Nephron (organoid): Measurements from ENCODE around the gene EZR.
A peak's percentile ranks its signal among the peaks of the same experiment; 100 is the strongest.

ENCODE experiments used
- H3K27ac Mint-ChIP-seq, 3 experiments: 2 replicates each; pipeline ENCODE4 v1.8.0; 2020; ENCODE audit warnings: mixed read lengths in 3 of 3, mild to moderate bottlenecking in 2 of 3, moderate library complexity in 1 of 3
- H3K27me3 Mint-ChIP-seq: 2 replicates; pipeline ENCODE4 v1.8.0; 2021; ENCODE audit warnings: low read depth, mild to moderate bottlenecking, moderate library complexity, mixed read lengths
- H3K36me3 Mint-ChIP-seq: 2 replicates; pipeline ENCODE4 v1.8.0; 2020; ENCODE audit warnings: low read depth, mixed read lengths
- H3K4me1 Mint-ChIP-seq: 2 replicates; pipeline ENCODE4 v1.8.0; 2020; ENCODE audit warnings: mixed read lengths
- H3K4me3 Mint-ChIP-seq, 3 experiments: 2 replicates each; pipeline ENCODE4 v1.8.0; 2020; ENCODE audit warnings: mild to moderate bottlenecking in 3 of 3, mixed read lengths in 3 of 3, moderate library complexity in 2 of 3
- H3K9me3 Mint-ChIP-seq: 2 replicates; pipeline ENCODE4 v1.8.0; 2020; ENCODE audit warnings: mixed read lengths
- TF ChIP-seq, protein P1 (sequence below), 3 experiments: fragments of 200-600 bp; sonication (generic); IDR thresholded peaks; one replicate each; pipeline ENCODE4 v1.5.0; 2021; ENCODE audit warnings: antibody characterized with exemption in 3 of 3; ENCODE audit not compliant: unreplicated experiment in 3 of 3

Gene EZR

GRCh38 chr6:158730541-158730907 is 88.6 kb downstream of the EZR start:
- TF ChIP-seq, protein P1, sequence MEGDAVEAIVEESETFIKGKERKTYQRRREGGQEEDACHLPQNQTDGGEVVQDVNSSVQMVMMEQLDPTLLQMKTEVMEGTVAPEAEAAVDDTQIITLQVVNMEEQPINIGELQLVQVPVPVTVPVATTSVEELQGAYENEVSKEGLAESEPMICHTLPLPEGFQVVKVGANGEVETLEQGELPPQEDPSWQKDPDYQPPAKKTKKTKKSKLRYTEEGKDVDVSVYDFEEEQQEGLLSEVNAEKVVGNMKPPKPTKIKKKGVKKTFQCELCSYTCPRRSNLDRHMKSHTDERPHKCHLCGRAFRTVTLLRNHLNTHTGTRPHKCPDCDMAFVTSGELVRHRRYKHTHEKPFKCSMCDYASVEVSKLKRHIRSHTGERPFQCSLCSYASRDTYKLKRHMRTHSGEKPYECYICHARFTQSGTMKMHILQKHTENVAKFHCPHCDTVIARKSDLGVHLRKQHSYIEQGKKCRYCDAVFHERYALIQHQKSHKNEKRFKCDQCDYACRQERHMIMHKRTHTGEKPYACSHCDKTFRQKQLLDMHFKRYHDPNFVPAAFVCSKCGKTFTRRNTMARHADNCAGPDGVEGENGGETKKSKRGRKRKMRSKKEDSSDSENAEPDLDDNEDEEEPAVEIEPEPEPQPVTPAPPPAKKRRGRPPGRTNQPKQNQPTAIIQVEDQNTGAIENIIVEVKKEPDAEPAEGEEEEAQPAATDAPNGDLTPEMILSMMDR (IDR thresholded peaks at IDR 0.05; ENCODE audit: unreplicated experiment in 3 of 3), result no peak
- no peaks in the 10 kb centered on the region for H3K4me1 Mint-ChIP-seq
- H3K27me3 Mint-ChIP-seq, result peaks cover under 1% of the 10 kb centered on the region
- peak overlapping the region in 1 of 3 experiments; percentile 58 for H3K4me3 Mint-ChIP-seq
- no peaks in the 10 kb centered on the region for H3K9me3 Mint-ChIP-seq
- peaks cover 20% of the 10 kb centered on the region for H3K36me3 Mint-ChIP-seq
- peak overlapping the region in 2 of 3 experiments; percentile 33 to 74 for H3K27ac Mint-ChIP-seq

DNA sequence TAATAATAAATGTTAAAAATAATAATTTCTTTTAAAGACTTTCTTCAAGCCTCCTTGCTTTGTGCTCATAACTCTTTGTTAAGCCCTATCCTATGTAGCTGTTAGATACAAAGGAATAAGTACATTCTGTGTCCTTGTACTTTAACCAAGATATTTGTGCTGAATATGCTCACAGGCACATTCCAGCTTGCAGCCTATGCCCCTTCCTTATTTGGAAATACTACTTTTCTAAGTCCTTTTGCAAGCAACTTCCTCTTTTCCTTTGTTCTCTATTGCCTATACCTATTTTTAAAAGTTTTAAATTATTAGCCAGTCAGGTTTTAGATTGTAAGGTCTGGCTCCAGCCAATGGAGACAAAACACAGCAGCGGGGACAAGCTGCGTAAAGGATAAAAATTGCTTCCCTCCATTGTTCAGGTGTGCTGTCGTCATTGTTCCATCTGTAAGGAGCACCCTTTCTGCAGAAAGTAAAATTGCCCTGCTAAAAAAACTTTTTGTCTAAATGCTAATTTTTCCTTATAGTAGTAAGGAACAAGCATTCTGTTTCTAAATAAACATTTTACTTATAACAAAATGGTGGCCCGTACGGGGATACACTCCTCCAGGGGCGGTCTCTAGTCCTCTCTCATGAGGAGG is 89.1 kb downstream of the EZR start:
- TF ChIP-seq, protein P1 (IDR thresholded peaks at IDR 0.05; ENCODE audit: unreplicated experiment in 3 of 3), result no peak
- Mint-ChIP-seq H3K4me3 (peak overlapping the region in 1 of 3 experiments; percentile 58), H3K4me1 (no peaks in the 10 kb centered on the region), H3K27me3 (peaks cover 5% of the 10 kb centered on the region), H3K27ac (peak overlapping the region in 2 of 3 experiments; percentile 33 to 74), H3K36me3 (peaks cover 20% of the 10 kb centered on the region), H3K9me3 (no peaks in the 10 kb centered on the region)

- Mint-ChIP-seq H3K36me3 (peaks cover 14% of the 10 kb centered on the region), H3K9me3 (no peaks in the 10 kb centered on the region), H3K4me1 (no peaks in the 10 kb centered on the region), H3K27ac (no peak overlapping the region), H3K4me3 (no peak overlapping the region), H3K27me3 (peaks cover 5% of the 10 kb centered on the region)
- TF ChIP-seq, protein P1 (IDR thresholded peaks at IDR 0.05; ENCODE audit: unreplicated experiment in 3 of 3), result no peak
Observed at GRCh38 chr6:158725704-158726103, 93.5 kb downstream of the EZR start.

- peak overlapping the region in 1 of 3 experiments; percentile 42 for H3K27ac Mint-ChIP-seq
- peaks cover 5% of the 10 kb centered on the region for H3K27me3 Mint-ChIP-seq
- peaks cover 20% of the 10 kb centered on the region for H3K4me1 Mint-ChIP-seq
Observed at GRCh38 chr6:158722176-158722729, 96.9 kb downstream of the EZR start.

GRCh38 chr6:158718461-158719046 is 100.6 kb downstream of the EZR start:
- Mint-ChIP-seq H3K27me3 (no peaks in the 10 kb centered on the region), H3K4me3 (no peak overlapping the region), H3K9me3 (no peaks in the 10 kb centered on the region), H3K4me1 (peaks cover 36% of the 10 kb centered on the region), H3K36me3 (peaks cover 4% of the 10 kb centered on the region), H3K27ac (peak overlapping the region; percentile 30 to 64 (median 52))
- TF ChIP-seq, protein P1 (IDR thresholded peaks at IDR 0.05; ENCODE audit: unreplicated experiment in 3 of 3), result peak; percentile 64 to 75 (median 74)

More at GRCh38 chr6:158722176-158722729, 96.9 kb downstream of the EZR start:
- Mint-ChIP-seq H3K9me3 (no peaks in the 10 kb centered on the region), H3K4me3 (no peak overlapping the region), H3K36me3 (no peaks in the 10 kb centered on the region)
- TF ChIP-seq, protein P1 (IDR thresholded peaks at IDR 0.05; ENCODE audit: unreplicated experiment in 3 of 3), result no peak
